ENCODE results near the gene COL15A1. TPM values are rescaled to one million over a fixed set of nuclear protein-coding genes. Genes with fewer than 3 reads are reported as not detected.

The COL15A1 gene
- total and polyA plus RNA-seq, 2 of the 8 experiments (the other 6 are each of a cell fraction or from before 2014, with no cell fraction given) = 0.12 to 0.15 TPM

DNA sequence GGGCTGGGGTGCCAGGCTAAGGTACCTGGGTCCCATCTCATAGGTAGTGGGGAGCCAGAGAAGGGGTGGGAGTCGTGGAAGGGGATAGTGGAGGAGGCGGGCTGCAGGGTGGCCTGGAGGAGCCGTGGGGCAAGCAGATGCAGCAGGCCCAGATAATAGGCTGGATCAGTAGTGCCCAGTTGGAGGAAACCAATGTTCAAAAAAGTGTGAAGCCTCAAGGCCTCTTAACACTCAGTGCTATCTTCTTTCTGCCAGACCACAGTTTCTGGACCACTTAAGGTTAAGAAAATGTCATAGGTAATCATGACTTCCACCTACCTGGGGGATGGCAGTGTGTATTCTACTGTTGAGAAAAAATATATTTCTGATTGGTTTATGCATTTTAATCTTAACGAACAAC, 97.9 kb downstream of the COL15A1 start:
- no peak for TF ChIP-seq TEAD4 (IDR thresholded peaks at IDR 0.05; ENCODE audit: low read depth, low read length)
- no peak for TF ChIP-seq TCF12 (IDR thresholded peaks at IDR 0.05; ENCODE audit: low read depth, low read length)
- TF ChIP-seq, protein P1, sequence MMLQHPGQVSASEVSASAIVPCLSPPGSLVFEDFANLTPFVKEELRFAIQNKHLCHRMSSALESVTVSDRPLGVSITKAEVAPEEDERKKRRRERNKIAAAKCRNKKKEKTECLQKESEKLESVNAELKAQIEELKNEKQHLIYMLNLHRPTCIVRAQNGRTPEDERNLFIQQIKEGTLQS (IDR thresholded peaks at IDR 0.05; ENCODE audit: insufficient read depth, low read depth, low read length) = no peak
- no peak for TF ChIP-seq CBX8 (IDR thresholded peaks at IDR 0.05; ENCODE audit: borderline replicate concordance, low read depth, low read length)
- TF ChIP-seq CHD1 (IDR thresholded peaks at IDR 0.05; ENCODE audit: low read depth, low read length) = no peak
- TF ChIP-seq MAFK (IDR thresholded peaks at IDR 0.05; ENCODE audit: low read depth, low read length) = no peak
- TF ChIP-seq JUN (IDR thresholded peaks at IDR 0.05; ENCODE audit: low read depth, low read length) = no peak
- no peak for TF ChIP-seq CHD2 (IDR thresholded peaks at IDR 0.05; ENCODE audit: low read length)
- no peak for TF ChIP-seq POU5F1 (IDR thresholded peaks at IDR 0.05; ENCODE audit: low read depth, low read length)
- no peak for TF ChIP-seq KDM1A (IDR thresholded peaks at IDR 0.05; ENCODE audit: borderline replicate concordance, low read length)
- no peak for TF ChIP-seq GTF2F1 (IDR thresholded peaks at IDR 0.05; ENCODE audit: borderline replicate concordance, low read depth, low read length)
- H3K27ac ChIP-seq (ENCODE audit: low read depth, low read length) = no peak overlapping the region

More for the DNA sequence above, 97.9 kb downstream of the COL15A1 start:
- no peak overlapping the region for H2BK20ac ChIP-seq (ENCODE audit: low read length)
- no peaks in the 10 kb centered on the region for H3K23me2 ChIP-seq (ENCODE audit: low read depth, low read length)
- DNase-seq (ENCODE audit: low read depth in 1 of 2, low spot score in 2 of 2) (no peak), FAIRE-seq (no peak)
- 86% methylated on average over 4 of the region's 4 CpGs; no CpG with 5 or more reads in 1 of the 2 experiments for WGBS, 2 experiments (ENCODE audit: extremely low coverage in 1 of 2, insufficient coverage in 1 of 2, insufficient read length in 1 of 2, insufficient replicate concordance in 2 of 2, low coverage in 1 of 2, low lambda C conversion rate in 2 of 2, missing lambda C conversion rate in 1 of 2)
- H3K36me3 ChIP-seq (ENCODE audit: control insufficient read depth in 2 of 4, insufficient read depth in 4 of 4, low read length in 3 of 4) = no peaks in the 10 kb centered on the region
- H3K23ac ChIP-seq (ENCODE audit: insufficient read length) = no peak overlapping the region
- H2AK5ac ChIP-seq (ENCODE audit: low read depth, low read length) = no peak overlapping the region
- H3K4me3 ChIP-seq (ENCODE audit: extremely low read depth in 1 of 4, insufficient read depth in 2 of 4, low read depth in 3 of 4, low read length in 4 of 4) = no peak overlapping the region
- no peak overlapping the region for H3K56ac ChIP-seq (replicated peaks; ENCODE audit: insufficient read length, low read depth, low read length)
- H2BK120ac ChIP-seq (replicated peaks; ENCODE audit: low read depth, low read length) = no peak overlapping the region
- H3K4me1 ChIP-seq (replicated peaks in 1 of 4; ENCODE audit: control insufficient read depth in 3 of 4, insufficient read depth in 4 of 4, low read length in 3 of 4) = no peaks in the 10 kb centered on the region
- H3K79me1 ChIP-seq (ENCODE audit: low read depth, low read length) = no peaks in the 10 kb centered on the region
- H3K18ac ChIP-seq (ENCODE audit: extremely low read depth, low read length) = no peak overlapping the region
- H3K14ac ChIP-seq (ENCODE audit: insufficient read length) = no peak overlapping the region
- H4K8ac ChIP-seq (ENCODE audit: extremely low read depth, insufficient read depth, low read length) = no peak overlapping the region
- H3K79me2 ChIP-seq (ENCODE audit: control insufficient read depth in 1 of 2, insufficient read depth in 2 of 2, low read length in 2 of 2) = no peaks in the 10 kb centered on the region
- no peak overlapping the region for H3K4ac ChIP-seq (replicated peaks; ENCODE audit: insufficient read length, low read depth, low read length)
- no peaks in the 10 kb centered on the region for H4K20me1 ChIP-seq (replicated peaks in 1 of 2; ENCODE audit: control insufficient read depth in 1 of 2, insufficient read depth in 2 of 2, low read length in 2 of 2)
- ChIA-PET CTCF (ENCODE audit: partially characterized antibody) (interaction anchor here (0.8 to 3.9 kb wide), 2 partner anchors 15 to 66 kb away, joined by 3 to 13 read pairs; no protein-coding TSS in a partner anchor), POLR2A (ENCODE audit: partially characterized antibody) (no interaction called here)
- H2AFZ ChIP-seq (ENCODE audit: low read length) = no peak overlapping the region
- no peak overlapping the region for H3K4me2 ChIP-seq (ENCODE audit: insufficient read depth in 1 of 2, low read depth in 2 of 2, low read length in 2 of 2)
- H4K91ac ChIP-seq (replicated peaks; ENCODE audit: insufficient read length, low read length) = no peak overlapping the region
- H3K9ac ChIP-seq (replicated peaks in 1 of 4; ENCODE audit: extremely low read depth in 1 of 4, low read depth in 3 of 4, low read length in 3 of 4) = no peak overlapping the region
- no peaks in the 10 kb centered on the region for H3K27me3 ChIP-seq (replicated peaks in 1 of 4; ENCODE audit: control insufficient read depth in 3 of 4, extremely low read depth in 1 of 4, insufficient read depth in 3 of 4, low read length in 3 of 4)
- H3K9me3 ChIP-seq (ENCODE audit: insufficient read depth in 2 of 2, low read depth in 1 of 2, low read length in 1 of 2) = 0 out of 4 replicates have a peak, but pooled peaks cover 0 to 2% of the 10 kb centered on the region in 2 experiments
- H2BK12ac ChIP-seq (ENCODE audit: low read depth, low read length) = no peak overlapping the region
- no peak overlapping the region for H2BK5ac ChIP-seq (ENCODE audit: low read depth, low read length)
- H4K5ac ChIP-seq (ENCODE audit: insufficient read length, low read depth, low read length) = no peak overlapping the region
- no peak overlapping the region for H2BK15ac ChIP-seq (ENCODE audit: low read length)

All from H1 (cell line).